ENCODE data around the gene INPP5F.

DNA sequence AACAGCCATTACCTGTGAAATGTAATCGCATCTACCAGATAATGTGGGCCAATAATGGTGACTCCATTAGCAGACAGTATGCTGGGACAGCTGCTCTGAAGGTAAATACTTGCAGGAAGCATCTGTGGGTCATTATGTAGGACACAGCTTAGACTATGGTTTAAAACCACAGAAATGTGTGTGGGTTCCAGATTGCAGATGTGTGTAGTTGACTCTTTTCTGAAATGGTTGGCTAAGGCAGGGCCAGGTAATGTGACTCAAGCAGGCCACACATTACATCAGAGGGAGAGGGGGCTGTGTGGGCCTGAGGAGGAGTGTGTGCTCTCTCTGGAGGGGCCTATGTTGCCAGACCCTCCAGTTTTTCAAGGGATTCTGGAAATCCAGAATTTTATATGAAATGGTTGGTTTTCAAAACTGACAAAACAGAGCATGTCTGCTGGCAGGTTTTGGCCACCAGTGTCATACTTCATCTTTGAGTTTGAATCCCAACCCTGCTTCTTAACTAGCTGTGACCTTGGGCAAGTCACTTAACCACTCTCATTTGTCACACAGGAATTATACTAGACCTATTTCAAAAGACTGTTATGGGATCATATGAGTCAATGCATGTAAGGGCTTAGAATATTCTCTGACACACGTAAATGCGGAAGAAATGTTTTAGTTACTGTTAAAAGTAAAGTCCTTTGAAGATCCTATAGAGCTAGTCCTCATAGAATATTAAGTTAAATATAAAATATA lies 82.3 kb downstream of the INPP5F start:
- TF ChIP-seq, protein P1, sequence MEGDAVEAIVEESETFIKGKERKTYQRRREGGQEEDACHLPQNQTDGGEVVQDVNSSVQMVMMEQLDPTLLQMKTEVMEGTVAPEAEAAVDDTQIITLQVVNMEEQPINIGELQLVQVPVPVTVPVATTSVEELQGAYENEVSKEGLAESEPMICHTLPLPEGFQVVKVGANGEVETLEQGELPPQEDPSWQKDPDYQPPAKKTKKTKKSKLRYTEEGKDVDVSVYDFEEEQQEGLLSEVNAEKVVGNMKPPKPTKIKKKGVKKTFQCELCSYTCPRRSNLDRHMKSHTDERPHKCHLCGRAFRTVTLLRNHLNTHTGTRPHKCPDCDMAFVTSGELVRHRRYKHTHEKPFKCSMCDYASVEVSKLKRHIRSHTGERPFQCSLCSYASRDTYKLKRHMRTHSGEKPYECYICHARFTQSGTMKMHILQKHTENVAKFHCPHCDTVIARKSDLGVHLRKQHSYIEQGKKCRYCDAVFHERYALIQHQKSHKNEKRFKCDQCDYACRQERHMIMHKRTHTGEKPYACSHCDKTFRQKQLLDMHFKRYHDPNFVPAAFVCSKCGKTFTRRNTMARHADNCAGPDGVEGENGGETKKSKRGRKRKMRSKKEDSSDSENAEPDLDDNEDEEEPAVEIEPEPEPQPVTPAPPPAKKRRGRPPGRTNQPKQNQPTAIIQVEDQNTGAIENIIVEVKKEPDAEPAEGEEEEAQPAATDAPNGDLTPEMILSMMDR (IDR thresholded peaks at IDR 0.05), result no peak
- no peak for TF ChIP-seq POLR2A (IDR thresholded peaks at IDR 0.05)

Data from right lobe of liver (tissue), 4 donors.